H9 (cell line): Measurements from ENCODE around the gene NBDY. TPM values are rescaled to one million over a fixed set of nuclear protein-coding genes. Genes with fewer than 3 reads are reported as not detected.

Source experiments
- DNase-seq: peaks from one replicate; pipeline ENCODE4 v3.0.0-alpha.2; 2017
- H2AFZ ChIP-seq: one replicate; pipeline ENCODE4 v1.6.1; 2013; ENCODE audit warnings: mild to moderate bottlenecking, low read length, control low read depth, moderate library complexity
- H2AK5ac ChIP-seq: 2 replicates; pipeline ENCODE4 v1.6.1; 2013; ENCODE audit warnings: low read length, control low read depth, mixed read lengths; ENCODE audit not compliant: insufficient read length
- H2BK120ac ChIP-seq: one replicate; pipeline ENCODE4 v1.6.1; 2013; ENCODE audit warnings: low read depth, mild to moderate bottlenecking, low read length, control low read depth, inconsistent platforms; ENCODE audit not compliant: poor library complexity, severe bottlenecking
- H2BK12ac ChIP-seq: 2 replicates; pipeline ENCODE4 v1.6.1; 2013; ENCODE audit warnings: low read length, control low read depth, mixed read lengths, low read depth; ENCODE audit not compliant: insufficient read length
- H2BK15ac ChIP-seq: 2 replicates; pipeline ENCODE4 v1.6.1; 2013; ENCODE audit warnings: low read depth, low read length, control low read depth
- H2BK20ac ChIP-seq: one replicate; pipeline ENCODE4 v1.6.1; 2013; ENCODE audit warnings: low read depth, mild to moderate bottlenecking, low read length, control low read depth, inconsistent platforms; ENCODE audit not compliant: poor library complexity, severe bottlenecking
- H2BK5ac ChIP-seq: 2 replicates; pipeline ENCODE4 v1.6.1; 2013; ENCODE audit warnings: low read length, control low read depth, mixed read lengths; ENCODE audit not compliant: insufficient read length
- H3K14ac ChIP-seq: 2 replicates; pipeline ENCODE4 v1.6.1; 2013; ENCODE audit warnings: low read length, control low read depth; ENCODE audit not compliant: insufficient read depth
- H3K18ac ChIP-seq: 2 replicates; pipeline ENCODE4 v1.6.1; 2013; ENCODE audit warnings: low read depth, mild to moderate bottlenecking, mixed read lengths, low read length, control low read depth; ENCODE audit not compliant: insufficient read length
- H3K23ac ChIP-seq: 2 replicates; pipeline ENCODE4 v1.6.1; 2013; ENCODE audit warnings: low read length, control low read depth, mixed read lengths, low read depth; ENCODE audit not compliant: insufficient read length
- H3K23me2 ChIP-seq: 2 replicates; pipeline ENCODE4 v1.6.1; 2013; ENCODE audit warnings: low read depth, mild to moderate bottlenecking, mixed read lengths, low read length, control low read depth; ENCODE audit not compliant: insufficient read length, poor library complexity, severe bottlenecking
- H3K27ac ChIP-seq: 2 replicates; pipeline ENCODE4 v1.5.1; 2013; ENCODE audit warnings: low read length, control low read depth, mixed read lengths, low read depth; ENCODE audit not compliant: insufficient read length
- H3K27me3 ChIP-seq: 2 replicates; pipeline ENCODE4 v1.6.1; 2013; ENCODE audit warnings: low read length, control low read depth, inconsistent platforms; ENCODE audit not compliant: insufficient read depth
- H3K4ac ChIP-seq: 2 replicates; pipeline ENCODE4 v1.6.1; 2013; ENCODE audit warnings: low read depth, mild to moderate bottlenecking, control low read depth, inconsistent platforms, low read length, moderate library complexity
- H3K4me1 ChIP-seq: 2 replicates; pipeline ENCODE4 v1.6.1; 2013; ENCODE audit warnings: low read length, control low read depth, inconsistent platforms; ENCODE audit not compliant: insufficient read depth
- H3K4me2 ChIP-seq: 2 replicates; pipeline ENCODE4 v1.6.1; 2013; ENCODE audit warnings: low read length, control low read depth, mixed read lengths; ENCODE audit not compliant: insufficient read length, insufficient read depth
- H3K56ac ChIP-seq: 2 replicates; pipeline ENCODE4 v1.6.1; 2013; ENCODE audit warnings: low read depth, mild to moderate bottlenecking, mixed read lengths, low read length, control low read depth; ENCODE audit not compliant: insufficient read length
- H3K79me1 ChIP-seq: 2 replicates; pipeline ENCODE4 v1.6.1; 2013; ENCODE audit warnings: low read depth, mild to moderate bottlenecking, moderate library complexity, low read length, control low read depth, inconsistent platforms; ENCODE audit not compliant: insufficient read depth, poor library complexity, severe bottlenecking
- H3K79me2 ChIP-seq: 2 replicates; pipeline ENCODE4 v1.6.1; 2013; ENCODE audit warnings: low read length, control low read depth, inconsistent platforms; ENCODE audit not compliant: insufficient read depth
- H3K9ac ChIP-seq: 2 replicates; pipeline ENCODE4 v1.6.1; 2013; ENCODE audit warnings: low read length, control low read depth, mixed read lengths; ENCODE audit not compliant: insufficient read length; ENCODE audit errors: extremely low read depth
- H3K9me3 ChIP-seq: one replicate; pipeline ENCODE4 v1.6.1; 2013; ENCODE audit warnings: low read depth, low read length, inconsistent platforms; ENCODE audit not compliant: control insufficient read depth
- H3T11ph ChIP-seq: one replicate; pipeline ENCODE4 v1.6.1; 2013; ENCODE audit warnings: mild to moderate bottlenecking, low read length, control low read depth, inconsistent platforms
- H4K20me1 ChIP-seq: one replicate; pipeline ENCODE4 v1.6.1; 2013; ENCODE audit not compliant: control insufficient read depth, insufficient read length, insufficient read depth
- H4K5ac ChIP-seq: 2 replicates; pipeline ENCODE4 v1.6.1; 2013; ENCODE audit warnings: low read depth, mild to moderate bottlenecking, mixed read lengths, low read length, control low read depth; ENCODE audit not compliant: insufficient read length
- H4K8ac ChIP-seq: replicated peaks from 2 replicates; pipeline ENCODE4 v1.6.1; 2013; ENCODE audit warnings: low read length, control low read depth, mixed read lengths, low read depth; ENCODE audit not compliant: insufficient read length
- H4K91ac ChIP-seq: 2 replicates; pipeline ENCODE4 v1.6.1; 2013; ENCODE audit warnings: low read depth, mild to moderate bottlenecking, moderate library complexity, mixed read lengths, low read length, control low read depth; ENCODE audit not compliant: insufficient read length
- H3K27ac Mint-ChIP-seq, 3 experiments: 2 replicates in 2 of 3; 3 replicates in 1 of 3; pipeline ENCODE4 v1.8.0; 2020 to 2021; ENCODE audit warnings: mixed read lengths in 3 of 3, mild to moderate bottlenecking in 1 of 3, moderate library complexity in 1 of 3
- H3K27me3 Mint-ChIP-seq: 2 replicates; pipeline ENCODE4 v1.8.0; 2021; ENCODE audit warnings: low read depth, mild to moderate bottlenecking, moderate library complexity, mixed read lengths
- H3K36me3 Mint-ChIP-seq, 3 experiments: 2 replicates in 2 of 3; 3 replicates in 1 of 3; pipeline ENCODE4 v1.8.0; 2020 to 2021; ENCODE audit warnings: low read depth in 3 of 3, mixed read lengths in 3 of 3; ENCODE audit not compliant: insufficient read depth in 1 of 3
- H3K4me1 Mint-ChIP-seq, 2 experiments: 2 replicates each; pipeline ENCODE4 v1.8.0; 2020; ENCODE audit warnings: mixed read lengths in 2 of 2
- H3K4me3 Mint-ChIP-seq, 2 experiments: 2 replicates in 1 of 2; 3 replicates in 1 of 2; pipeline ENCODE4 v1.8.0; 2020 to 2021; ENCODE audit warnings: mild to moderate bottlenecking in 2 of 2, mixed read lengths in 2 of 2, moderate library complexity in 1 of 2
- H3K9me3 Mint-ChIP-seq, 2 experiments: 2 replicates in 1 of 2; 3 replicates in 1 of 2; pipeline ENCODE4 v1.8.0; 2020; ENCODE audit warnings: mild to moderate bottlenecking in 2 of 2, mixed read lengths in 2 of 2, moderate library complexity in 1 of 2
- WGBS: extraction: QIAGEN DNeasy Blood & Tissue Kit; methylation state at CpG from one replicate; pipeline ENCODE4 v1.1.7; 2013; ENCODE audit warnings: missing lambda C conversion rate, low lambda C conversion rate, mixed read lengths; ENCODE audit not compliant: insufficient read length; ENCODE audit errors: extremely low coverage; 5-methylcytosine and 5-hydroxymethylcytosine counted together
- total RNA-seq: library from RNA; stranded (reverse); gene quantifications from 2 replicates; pipeline ENCODE4 v1.2.1, GENCODE V29; 2021
- TF ChIP-seq, protein P1 (sequence below): fragments of 200-600 bp; sonication (generic); conservative IDR thresholded peaks from 3 replicates; pipeline ENCODE4 v1.8.0; 2021; ENCODE audit warnings: antibody characterized with exemption, mild to moderate bottlenecking

The NBDY gene
- total RNA-seq, 1 experiment from 2014 or later, result 62.5 TPM

DNA sequence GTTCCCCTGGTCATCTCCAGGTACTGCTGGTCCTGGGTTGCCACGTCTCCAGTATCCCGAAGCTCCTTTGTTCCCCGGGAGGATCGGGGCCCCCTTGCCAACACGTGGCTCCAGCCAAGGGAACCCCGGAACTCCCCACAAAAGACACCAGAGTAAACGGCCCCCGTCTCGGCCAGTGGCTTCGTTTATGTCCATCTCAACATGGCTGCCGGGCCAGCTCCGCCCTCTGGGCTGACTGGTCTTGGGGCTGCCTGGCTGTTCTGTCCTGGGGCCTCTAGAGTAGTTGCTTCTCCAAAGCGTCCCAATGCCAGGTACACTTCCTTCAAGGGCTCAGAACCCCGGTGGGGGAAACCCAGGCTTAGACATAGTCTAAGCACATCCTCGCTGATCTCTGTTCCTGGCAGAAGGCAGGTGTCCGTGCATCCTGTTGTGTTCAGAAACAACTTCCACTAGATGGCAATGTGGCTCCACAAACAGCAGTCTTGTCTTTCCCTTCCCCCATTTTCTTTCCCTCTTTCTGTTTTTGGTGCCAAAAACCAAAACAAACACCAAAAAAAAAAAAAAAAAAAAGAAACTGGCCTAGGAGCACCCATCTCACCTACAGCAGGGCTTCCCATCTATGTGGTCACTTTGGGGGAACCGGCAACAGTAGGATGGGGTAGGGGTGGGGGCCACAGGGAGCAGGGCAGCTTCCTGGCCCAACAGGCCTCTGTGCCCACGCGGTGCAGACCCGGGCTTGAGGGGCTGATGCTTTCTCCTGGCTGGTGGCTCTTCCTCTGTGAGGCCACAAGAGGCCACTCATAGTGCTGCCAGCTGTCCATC lies 35.3 kb downstream of the NBDY start:
- Mint-ChIP-seq H3K27me3 (no peaks in the 10 kb centered on the region), H3K4me1 (peaks cover 10 to 11% of the 10 kb centered on the region in 2 experiments), H3K36me3 (peaks cover 16 to 28% (median 20%) of the 10 kb centered on the region in 3 experiments), H3K9me3 (peaks cover 53% of the 10 kb centered on the region in 2 experiments), H3K4me3 (no peak overlapping the region; a peak in 1 of 5 replicates), H3K27ac (peak overlapping the region; percentile 40 to 73 (median 72); a peak in 4 of 7 replicates)
- H3K23me2 ChIP-seq, result no peaks in the 10 kb centered on the region
- H2BK20ac ChIP-seq, result no peak overlapping the region
- H3K56ac ChIP-seq, result no peak overlapping the region
- H3K9me3 ChIP-seq, result no peaks in the 10 kb centered on the region
- H3K27ac ChIP-seq, result no peak overlapping the region
- no peak overlapping the region for H2BK15ac ChIP-seq
- no peak overlapping the region for H3T11ph ChIP-seq
- TF ChIP-seq, protein P1, sequence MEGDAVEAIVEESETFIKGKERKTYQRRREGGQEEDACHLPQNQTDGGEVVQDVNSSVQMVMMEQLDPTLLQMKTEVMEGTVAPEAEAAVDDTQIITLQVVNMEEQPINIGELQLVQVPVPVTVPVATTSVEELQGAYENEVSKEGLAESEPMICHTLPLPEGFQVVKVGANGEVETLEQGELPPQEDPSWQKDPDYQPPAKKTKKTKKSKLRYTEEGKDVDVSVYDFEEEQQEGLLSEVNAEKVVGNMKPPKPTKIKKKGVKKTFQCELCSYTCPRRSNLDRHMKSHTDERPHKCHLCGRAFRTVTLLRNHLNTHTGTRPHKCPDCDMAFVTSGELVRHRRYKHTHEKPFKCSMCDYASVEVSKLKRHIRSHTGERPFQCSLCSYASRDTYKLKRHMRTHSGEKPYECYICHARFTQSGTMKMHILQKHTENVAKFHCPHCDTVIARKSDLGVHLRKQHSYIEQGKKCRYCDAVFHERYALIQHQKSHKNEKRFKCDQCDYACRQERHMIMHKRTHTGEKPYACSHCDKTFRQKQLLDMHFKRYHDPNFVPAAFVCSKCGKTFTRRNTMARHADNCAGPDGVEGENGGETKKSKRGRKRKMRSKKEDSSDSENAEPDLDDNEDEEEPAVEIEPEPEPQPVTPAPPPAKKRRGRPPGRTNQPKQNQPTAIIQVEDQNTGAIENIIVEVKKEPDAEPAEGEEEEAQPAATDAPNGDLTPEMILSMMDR, result peak; percentile 62
- peak overlapping the region; percentile 62; the same call in 1 of the 2 replicates for H3K14ac ChIP-seq
- H3K9ac ChIP-seq, result no peak overlapping the region
- DNase-seq, result peak; percentile 60
- H3K4me1 ChIP-seq, result peaks cover 2% of the 10 kb centered on the region; the same call in 1 of the 2 replicates
- H2BK12ac ChIP-seq, result no peak overlapping the region
- no CpG with 5 or more reads among the region's 20 CpGs for WGBS
- H3K23ac ChIP-seq, result no peak overlapping the region
- no peaks in the 10 kb centered on the region for H3K27me3 ChIP-seq
- no peak overlapping the region for H3K4ac ChIP-seq
- H2AFZ ChIP-seq, result no peak overlapping the region
- H4K8ac ChIP-seq, result no peak overlapping the region
- H2BK5ac ChIP-seq, result no peak overlapping the region
- H3K4me2 ChIP-seq, result no peak overlapping the region
- H3K18ac ChIP-seq, result peak overlapping the region; percentile 76
- no peaks in the 10 kb centered on the region for H4K20me1 ChIP-seq
- 0 out of 2 replicates have a peak, but pooled peaks cover 2% of the 10 kb centered on the region for H3K79me2 ChIP-seq
- H4K5ac ChIP-seq, result no peak overlapping the region
- no peak overlapping the region for H2BK120ac ChIP-seq
- no peaks in the 10 kb centered on the region for H3K79me1 ChIP-seq
- no peak overlapping the region for H4K91ac ChIP-seq
- H2AK5ac ChIP-seq, result no peak overlapping the region
